HepG2 (cell line): ENCODE results near the gene CCL19. TPM values are rescaled to one million over a fixed set of nuclear protein-coding genes. Genes with fewer than 3 reads are reported as not detected.

Source experiments
- BORCS8-MEF2B ChIP-seq: sonication (generic); formaldehyde crosslinking; IDR thresholded peaks from 2 replicates; pipeline ENCODE4 v1.8.0; 2022; ENCODE audit warnings: mild to moderate bottlenecking, missing genetic modification reagents
- EZH2 ChIP-seq: conservative IDR thresholded peaks from 2 replicates; pipeline ENCODE4 v1.6.1; 2012; ENCODE audit warnings: mild to moderate bottlenecking, low read depth, low read length, moderate library complexity
- FOXO1 ChIP-seq: sonication (generic); formaldehyde crosslinking; IDR thresholded peaks from 2 replicates; pipeline ENCODE4 v1.4.0; 2020; ENCODE audit warnings: missing genetic modification reagents
- HMG20A ChIP-seq: IDR thresholded peaks from 2 replicates; pipeline ENCODE4 v1.6.1; 2016; ENCODE audit warnings: borderline replicate concordance
- HMGA1 ChIP-seq: sonication (generic); formaldehyde crosslinking; conservative IDR thresholded peaks from 2 replicates; pipeline ENCODE4 v1.4.0; 2020; ENCODE audit warnings: missing genetic modification reagents
- IKZF4 ChIP-seq: sonication (generic); formaldehyde crosslinking; IDR thresholded peaks from 2 replicates; pipeline ENCODE4 v1.5.1; 2020; ENCODE audit warnings: borderline replicate concordance, mild to moderate bottlenecking, low read depth, missing genetic modification reagents; ENCODE audit errors: not compliant biosample characterization
- MAFK ChIP-seq, 2 experiments: IDR thresholded peaks in 1 of 2; conservative IDR thresholded peaks in 1 of 2; 2 replicates each; pipeline ENCODE4 v1.6.1; 2011; ENCODE audit warnings: improper control_type of control experiment in 2 of 2, low read length in 2 of 2
- NR2F6 ChIP-seq, 2 experiments: IDR thresholded peaks; 2 replicates each; pipeline ENCODE4 v1.6.1; 2016; ENCODE audit warnings: antibody characterized with exemption in 1 of 2, mild to moderate bottlenecking in 1 of 2
- POLR2AphosphoS5 ChIP-seq: IDR thresholded peaks from 2 replicates; pipeline ENCODE4 v1.6.1; 2012; ENCODE audit warnings: low read depth, low read length
- RFX1 ChIP-seq: fragments of 450-650 bp; IDR thresholded peaks from 2 replicates; pipeline ENCODE4 v1.6.1; 2017
- UBTF ChIP-seq: sonication (generic); formaldehyde crosslinking; IDR thresholded peaks from 2 replicates; pipeline ENCODE4 v1.4.0; 2020; ENCODE audit warnings: mild to moderate bottlenecking, missing genetic modification reagents
- ZBTB38 ChIP-seq: sonication (generic); formaldehyde crosslinking; IDR thresholded peaks from 2 replicates; pipeline ENCODE4 v1.5.1; 2020; ENCODE audit warnings: mild to moderate bottlenecking, missing genetic modification reagents
- ZFP1 ChIP-seq: IDR thresholded peaks from 2 replicates; pipeline ENCODE4 v1.6.1; 2016
- ZFP36L1 ChIP-seq: sonication (generic); formaldehyde crosslinking; IDR thresholded peaks from 2 replicates; pipeline ENCODE4 v1.8.0; 2022; ENCODE audit warnings: mild to moderate bottlenecking, missing genetic modification reagents, moderate library complexity
- ZNF225 ChIP-seq: sonication (generic); formaldehyde crosslinking; IDR thresholded peaks from 2 replicates; pipeline ENCODE4 v1.4.0; 2020; ENCODE audit warnings: mild to moderate bottlenecking, missing genetic modification reagents
- ZNF609 ChIP-seq: sonication (generic); formaldehyde crosslinking; IDR thresholded peaks from 2 replicates; pipeline ENCODE4 v1.4.0; 2020; ENCODE audit warnings: mild to moderate bottlenecking, missing genetic modification reagents, borderline replicate concordance
- polyA plus RNA-seq, 8 experiments: library from polyadenylated mRNA; depleted of rRNA in 3 of 8; stranded (reverse) in 7 of 8; unstranded in 1 of 8; fragments of >200 nt; fragmentation: Illumina TruSeq in 4 of 8; extraction: Trizol in 4 of 8; gene quantifications; 2 replicates each; pipeline versions ENCODE4 v1.2.1 to v1.2.3, GENCODE V29; 2011 to 2016; ENCODE audit warnings: low read depth in 4 of 8, missing spikeins in 1 of 8, mixed read lengths in 1 of 8; ENCODE audit not compliant: insufficient read depth in 1 of 8
- total RNA-seq, 5 experiments: library from RNA; depleted of rRNA; stranded (reverse); fragments of >200 nt; fragmentation: Illumina TruSeq; extraction: Trizol; gene quantifications; 2 replicates each; pipeline ENCODE4 v1.2.3, GENCODE V29; 2016; ENCODE audit warnings: low read depth in 1 of 5
- TF ChIP-seq, protein P1 (sequence below): sonication (generic); formaldehyde crosslinking; IDR thresholded peaks from 2 replicates; pipeline ENCODE4 v1.8.0; 2022; ENCODE audit warnings: low read depth, missing genetic modification reagents
- TF ChIP-seq, protein P2 (sequence below): IDR thresholded peaks from 2 replicates; pipeline ENCODE4 v1.6.1; 2018; ENCODE audit warnings: missing genetic modification reagents

The CCL19 gene
- total and polyA plus RNA-seq, 2 of the 13 experiments (the other 11 are each of a cell fraction or from before 2014, with no cell fraction given) = not detected

DNA sequence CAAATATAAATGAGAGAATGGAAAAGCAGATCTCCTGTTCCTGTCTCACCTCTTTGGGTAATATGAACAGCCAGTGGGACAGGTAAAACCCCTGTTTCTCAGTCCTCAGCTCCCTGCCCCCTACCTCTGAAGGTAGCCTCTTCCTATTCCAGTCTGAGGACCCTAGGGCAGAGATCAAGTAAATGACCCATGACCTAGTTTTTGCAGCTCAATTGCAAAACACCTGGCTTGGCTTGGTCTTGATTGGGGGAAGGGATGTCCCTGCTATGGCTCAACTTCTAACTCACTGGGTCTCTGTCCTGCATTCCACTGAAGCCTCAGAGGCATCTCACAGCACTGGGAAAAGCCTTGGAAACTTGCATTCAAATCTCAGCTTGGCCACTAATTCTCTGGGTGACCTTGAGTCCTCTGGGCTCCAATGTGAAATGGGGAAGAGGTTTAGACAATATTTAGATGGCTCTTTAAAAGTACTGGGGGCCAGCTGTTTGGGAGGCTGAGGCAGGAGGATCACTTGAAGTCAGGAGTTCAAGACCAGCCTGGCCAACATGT, 46.2 kb downstream of the CCL19 start (continued):
- TF ChIP-seq ZNF609 (CRISPR knock-in tag) = peak; percentile 59; the same call in 1 of the 2 replicates
- TF ChIP-seq FOXO1 = peak; percentile 43; the same call in 1 of the 2 replicates
- no peak for TF ChIP-seq EZH2
- TF ChIP-seq ZFP36L1 (CRISPR knock-in tag) = no peak
- no peak for TF ChIP-seq POLR2AphosphoS5
- TF ChIP-seq MAFK (conservative IDR thresholded peaks at IDR 0.05 in 1 of 2, IDR thresholded peaks at IDR 0.05 in 1 of 2; ENCODE audit: low read length in 2 of 2) = no peak
- TF ChIP-seq, protein P1, sequence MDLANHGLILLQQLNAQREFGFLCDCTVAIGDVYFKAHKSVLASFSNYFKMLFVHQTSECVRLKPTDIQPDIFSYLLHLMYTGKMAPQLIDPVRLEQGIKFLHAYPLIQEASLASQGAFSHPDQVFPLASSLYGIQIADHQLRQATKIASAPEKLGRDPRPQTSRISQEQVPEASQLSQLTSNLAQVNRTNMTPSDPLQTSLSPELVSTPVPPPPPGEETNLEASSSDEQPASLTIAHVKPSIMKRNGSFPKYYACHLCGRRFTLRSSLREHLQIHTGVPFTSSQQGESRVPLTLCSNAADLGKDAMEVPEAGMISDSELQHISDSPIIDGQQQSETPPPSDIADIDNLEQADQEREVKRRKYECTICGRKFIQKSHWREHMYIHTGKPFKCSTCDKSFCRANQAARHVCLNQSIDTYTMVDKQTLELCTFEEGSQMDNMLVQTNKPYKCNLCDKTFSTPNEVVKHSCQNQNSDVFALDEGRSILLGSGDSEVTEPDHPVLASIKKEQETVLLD = no peak
- TF ChIP-seq HMGA1 (CRISPR knock-in tag) = no peak
- TF ChIP-seq, protein P2, sequence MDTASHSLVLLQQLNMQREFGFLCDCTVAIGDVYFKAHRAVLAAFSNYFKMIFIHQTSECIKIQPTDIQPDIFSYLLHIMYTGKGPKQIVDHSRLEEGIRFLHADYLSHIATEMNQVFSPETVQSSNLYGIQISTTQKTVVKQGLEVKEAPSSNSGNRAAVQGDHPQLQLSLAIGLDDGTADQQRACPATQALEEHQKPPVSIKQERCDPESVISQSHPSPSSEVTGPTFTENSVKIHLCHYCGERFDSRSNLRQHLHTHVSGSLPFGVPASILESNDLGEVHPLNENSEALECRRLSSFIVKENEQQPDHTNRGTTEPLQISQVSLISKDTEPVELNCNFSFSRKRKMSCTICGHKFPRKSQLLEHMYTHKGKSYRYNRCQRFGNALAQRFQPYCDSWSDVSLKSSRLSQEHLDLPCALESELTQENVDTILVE (CRISPR knock-in tag) = no peak; the same call in 1 of the 2 replicates
- TF ChIP-seq BORCS8-MEF2B = no peak
- TF ChIP-seq HMG20A (CRISPR knock-in tag) = peak; percentile 69; the same call in 1 of the 2 replicates
- no peak for TF ChIP-seq UBTF (CRISPR knock-in tag)
- TF ChIP-seq ZFP1 (CRISPR knock-in tag) = no peak
- peak; percentile 88 for TF ChIP-seq NR2F6 (IDR thresholded peaks at IDR 0.05)
- peak; percentile 81 for TF ChIP-seq NR2F6 (CRISPR knock-in tag; IDR thresholded peaks at IDR 0.05)
- no peak for TF ChIP-seq IKZF4 (CRISPR knock-in tag)
- TF ChIP-seq ZNF225 (CRISPR knock-in tag) = no peak
- no peak for TF ChIP-seq RFX1
- TF ChIP-seq ZBTB38 (CRISPR knock-in tag) = no peak
